KOPT-K1 (cell line): ENCODE measurements around the gene MAN2A2.
"Not testable (repeated sequence)": the region's sequence is repeated elsewhere in the genome, so short reads cannot be mapped to it uniquely, and the experiment has no call there.

ENCODE experiments used
- H3K27ac ChIP-seq: fragments of 200-600 bp; sonication (generic); 2 replicates; pipeline ENCODE4 v1.5.1; 2016; ENCODE audit warnings: antibody characterized with exemption, mild to moderate bottlenecking, low read depth, low read length; ENCODE audit not compliant: poor library complexity, severe bottlenecking
- H3K36me3 ChIP-seq: fragments of 200-600 bp; sonication (generic); 2 replicates; pipeline ENCODE4 v1.5.1; 2017; ENCODE audit warnings: antibody characterized with exemption, mild to moderate bottlenecking, low read length, moderate library complexity; ENCODE audit not compliant: insufficient read depth
- H3K9me3 ChIP-seq: fragments of 200-600 bp; sonication (generic); 2 replicates; pipeline ENCODE4 v1.5.1; 2017; ENCODE audit warnings: antibody characterized with exemption, low read length, mild to moderate bottlenecking; ENCODE audit not compliant: insufficient read depth, poor library complexity, severe bottlenecking

MAN2A2 gene

GRCh38 chr15:90886291-90886614, 16.8 kb upstream of the MAN2A2 start:
- H3K27ac ChIP-seq, result no peak overlapping the region
- no peaks in the 10 kb centered on the region for H3K9me3 ChIP-seq
- no peaks in the 10 kb centered on the region for H3K36me3 ChIP-seq

DNA sequence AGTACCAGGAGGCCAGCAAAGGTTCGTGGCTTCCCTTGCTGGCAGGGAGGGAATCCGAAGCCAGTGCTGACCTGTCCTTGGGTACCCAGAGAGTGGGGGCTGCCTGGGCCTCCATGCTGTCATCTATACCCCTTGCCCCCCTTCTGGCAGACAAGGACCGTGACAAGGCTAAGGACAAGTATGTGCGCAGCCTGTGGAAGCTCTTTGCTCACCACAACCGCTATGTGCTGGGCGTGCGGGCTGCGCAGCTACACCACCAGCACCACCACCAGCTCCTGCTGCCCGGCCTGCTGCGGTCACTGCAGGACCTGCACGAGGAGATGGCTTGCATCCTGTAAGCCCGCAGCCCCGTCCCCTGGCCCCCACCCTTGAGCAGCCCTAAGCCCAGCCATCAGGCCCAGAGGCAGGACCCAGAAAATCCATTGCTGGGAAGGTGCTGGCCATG, 16.0 kb upstream of the MAN2A2 start:
- Histone ChIP-seq H3K9me3 (no peaks in the 10 kb centered on the region), H3K36me3 (no peaks in the 10 kb centered on the region), H3K27ac (no peak overlapping the region)

DNA sequence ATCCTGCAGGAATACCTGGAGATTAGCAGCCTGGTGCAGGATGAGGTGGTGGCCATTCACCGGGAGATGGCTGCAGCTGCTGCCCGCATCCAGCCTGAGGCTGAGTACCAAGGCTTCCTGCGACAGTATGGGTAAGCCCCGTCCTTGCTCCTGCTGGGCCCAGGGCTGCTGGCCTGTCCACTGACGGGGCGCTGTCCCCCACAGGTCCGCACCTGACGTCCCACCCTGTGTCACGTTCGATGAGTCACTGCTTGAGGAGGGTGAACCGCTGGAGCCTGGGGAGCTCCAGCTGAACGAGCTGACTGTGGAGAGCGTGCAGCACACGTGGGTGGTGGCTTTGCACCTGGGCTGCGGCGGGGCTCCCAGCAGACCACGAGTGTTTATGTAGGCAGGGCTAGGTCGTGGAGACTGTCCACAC, 13.8 kb upstream of the MAN2A2 start:
- H3K36me3 ChIP-seq, result no peaks in the 10 kb centered on the region
- no peak overlapping the region for H3K27ac ChIP-seq
- H3K9me3 ChIP-seq, result no peaks in the 10 kb centered on the region

GRCh38 chr15:90889736-90890456, 13.2 kb upstream of the MAN2A2 start:
- Histone ChIP-seq H3K27ac (no peak overlapping the region), H3K9me3 (no peaks in the 10 kb centered on the region), H3K36me3 (no peaks in the 10 kb centered on the region)

DNA sequence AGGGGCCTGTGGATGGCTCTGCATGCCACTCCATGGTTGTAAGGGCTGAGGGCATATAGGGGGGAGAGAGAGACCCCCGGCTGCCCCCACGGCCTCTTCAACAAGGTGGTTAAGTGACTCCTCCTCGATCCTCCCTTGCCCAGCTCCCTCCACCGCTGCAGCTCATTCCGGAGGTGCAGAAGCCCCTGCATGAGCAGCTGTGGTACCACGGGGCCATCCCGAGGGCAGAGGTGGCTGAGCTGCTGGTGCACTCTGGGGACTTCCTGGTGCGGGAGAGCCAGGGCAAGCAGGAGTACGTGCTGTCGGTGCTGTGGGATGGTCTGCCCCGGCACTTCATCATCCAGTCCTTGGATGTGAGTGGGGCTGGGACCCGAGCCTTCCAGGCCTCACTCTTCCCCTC, 12.3 kb upstream of the MAN2A2 start:
- Histone ChIP-seq H3K27ac (no peak overlapping the region), H3K9me3 (no peaks in the 10 kb centered on the region), H3K36me3 (no peaks in the 10 kb centered on the region)

DNA sequence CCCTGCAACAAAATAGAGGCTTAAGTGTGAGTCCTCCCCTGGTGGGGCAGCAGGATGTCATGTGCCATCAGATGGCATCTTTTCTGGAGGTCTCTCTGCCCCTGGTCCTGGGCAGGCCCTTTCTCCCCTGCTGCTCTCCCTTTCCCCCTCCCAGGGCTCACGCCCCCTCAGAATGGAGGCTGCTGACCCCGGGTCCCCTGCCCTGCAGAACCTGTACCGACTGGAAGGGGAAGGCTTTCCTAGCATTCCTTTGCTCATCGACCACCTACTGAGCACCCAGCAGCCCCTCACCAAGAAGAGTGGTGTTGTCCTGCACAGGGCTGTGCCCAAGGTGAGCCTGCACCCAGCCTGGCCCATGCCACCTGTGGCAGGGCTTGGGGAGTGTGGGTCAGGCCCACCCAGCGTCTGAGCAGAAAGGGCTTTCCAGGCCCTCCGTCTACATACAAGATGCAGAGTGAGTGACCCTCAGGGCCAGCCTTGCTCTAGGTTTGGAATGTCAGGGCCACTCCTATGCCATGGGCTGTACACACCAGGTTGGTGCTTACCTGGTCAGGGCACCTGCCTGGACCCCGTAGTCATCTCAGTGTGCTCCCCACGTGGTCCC, 11.7 kb upstream of the MAN2A2 start:
- Histone ChIP-seq H3K36me3 (no peaks in the 10 kb centered on the region), H3K27ac (no peak overlapping the region), H3K9me3 (no peaks in the 10 kb centered on the region)

GRCh38 chr15:90892023-90892422, 11.1 kb upstream of the MAN2A2 start:
- no peaks in the 10 kb centered on the region for H3K36me3 ChIP-seq
- H3K9me3 ChIP-seq, result no peaks in the 10 kb centered on the region
- H3K27ac ChIP-seq, result no peak overlapping the region

DNA sequence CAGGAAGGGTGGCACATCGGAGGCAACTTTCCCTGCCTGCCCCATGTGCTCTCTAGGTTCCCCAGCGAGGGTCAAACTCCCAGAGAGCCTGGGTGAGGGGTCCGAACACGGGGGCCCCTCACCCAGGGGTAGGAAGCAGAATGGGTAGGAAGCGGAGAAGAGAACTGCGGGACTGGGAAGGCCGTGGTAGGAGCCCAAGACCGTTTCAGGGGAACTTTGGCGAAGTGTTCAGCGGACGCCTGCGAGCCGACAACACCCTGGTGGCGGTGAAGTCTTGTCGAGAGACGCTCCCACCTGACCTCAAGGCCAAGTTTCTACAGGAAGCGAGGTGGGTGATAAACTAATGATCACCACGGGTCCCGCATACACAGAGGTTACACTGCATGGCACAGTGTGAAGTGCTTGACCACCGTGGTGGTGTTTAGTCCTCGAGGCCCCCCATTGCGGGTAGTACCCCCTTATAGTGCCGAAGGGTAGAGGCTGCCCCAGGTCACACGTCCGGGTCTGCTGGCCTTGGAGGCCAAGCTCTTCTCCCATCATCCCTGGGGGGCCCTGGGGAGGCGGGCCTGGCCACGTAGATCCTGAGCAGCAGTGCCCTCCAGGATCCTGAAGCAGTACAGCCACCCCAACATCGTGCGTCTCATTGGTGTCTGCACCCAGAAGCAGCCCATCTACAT, 10.5 kb upstream of the MAN2A2 start:
- H3K9me3 ChIP-seq, result no peaks in the 10 kb centered on the region
- H3K27ac ChIP-seq, result no peak overlapping the region
- H3K36me3 ChIP-seq, result no peaks in the 10 kb centered on the region

DNA sequence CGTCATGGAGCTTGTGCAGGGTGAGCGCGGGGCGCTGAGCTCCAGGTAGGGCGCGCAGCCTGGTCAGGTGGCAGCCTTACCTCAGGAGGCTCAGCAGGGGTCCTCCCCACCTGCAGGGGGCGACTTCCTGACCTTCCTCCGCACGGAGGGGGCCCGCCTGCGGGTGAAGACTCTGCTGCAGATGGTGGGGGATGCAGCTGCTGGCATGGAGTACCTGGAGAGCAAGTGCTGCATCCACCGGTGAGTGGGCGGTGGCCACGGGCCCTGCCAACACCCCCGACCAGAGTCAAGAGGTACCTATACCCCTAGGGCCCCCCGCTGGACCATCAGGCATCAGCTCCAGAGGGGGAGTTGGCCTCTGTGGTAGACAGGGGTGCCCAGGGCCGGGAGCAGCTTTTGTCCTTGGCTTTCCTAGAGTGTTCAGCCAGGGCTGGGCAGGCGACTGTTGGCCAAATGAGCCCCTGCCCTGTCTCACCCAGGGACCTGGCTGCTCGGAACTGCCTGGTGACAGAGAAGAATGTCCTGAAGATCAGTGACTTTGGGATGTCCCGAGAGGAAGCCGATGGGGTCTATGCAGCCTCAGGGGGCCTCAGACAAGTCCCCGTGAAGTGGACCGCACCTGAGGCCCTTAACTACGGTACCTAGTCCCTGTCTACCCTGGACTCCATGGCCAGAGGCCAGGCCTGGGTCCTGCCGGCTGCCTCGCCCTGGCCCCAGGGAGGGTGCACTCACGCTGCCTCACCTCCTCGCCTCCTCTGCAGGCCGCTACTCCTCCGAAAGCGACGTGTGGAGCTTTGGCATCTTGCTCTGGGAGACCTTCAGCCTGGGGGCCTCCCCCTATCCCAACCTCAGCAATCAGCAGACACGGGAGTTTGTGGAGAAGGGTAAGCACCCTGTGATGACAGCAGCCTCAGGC, 9.7 kb upstream of the MAN2A2 start:
- peak overlapping the region; percentile 9 for H3K27ac ChIP-seq
- H3K36me3 ChIP-seq, result no peaks in the 10 kb centered on the region
- no peaks in the 10 kb centered on the region for H3K9me3 ChIP-seq

- Histone ChIP-seq H3K36me3 (no peaks in the 10 kb centered on the region), H3K27ac (no peak overlapping the region), H3K9me3 (no peaks in the 10 kb centered on the region)
These were observed 7.5 kb upstream of the MAN2A2 start for GRCh38 chr15:90895571-90896117.

DNA sequence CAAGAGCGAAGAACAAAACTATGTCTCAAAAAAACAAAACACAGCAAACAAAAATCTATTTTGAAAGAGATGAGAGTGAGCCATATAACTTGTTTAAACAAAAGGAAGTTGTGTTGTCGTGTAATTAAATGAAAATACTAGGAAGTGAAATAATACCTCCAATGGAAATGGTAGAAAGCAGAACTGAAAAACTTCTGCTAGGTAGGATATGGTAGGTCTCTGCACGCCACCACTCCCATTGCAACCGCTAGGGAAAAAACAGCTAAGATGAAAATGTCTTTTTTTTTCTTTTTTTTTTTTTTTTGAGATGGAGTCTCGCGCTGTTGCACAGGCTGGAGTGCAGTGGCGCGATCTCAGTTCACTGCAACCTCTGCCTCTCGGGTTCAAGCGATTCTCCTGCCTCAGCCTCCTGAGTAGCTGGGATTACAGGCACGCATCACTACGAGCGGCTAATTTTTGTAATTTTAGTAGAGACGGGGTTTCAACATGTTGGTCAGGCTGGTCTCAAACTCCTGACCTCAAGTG, 5.9 kb upstream of the MAN2A2 start:
- not testable (repeated sequence) for H3K27ac ChIP-seq, H3K9me3 ChIP-seq, H3K36me3 ChIP-seq

GRCh38 chr15:90901175-90902039, 1.7 kb upstream of the MAN2A2 start:
- Histone ChIP-seq H3K9me3 (no peaks in the 10 kb centered on the region), H3K27ac (no peak overlapping the region), H3K36me3 (peaks cover 18% of the 10 kb centered on the region)

DNA sequence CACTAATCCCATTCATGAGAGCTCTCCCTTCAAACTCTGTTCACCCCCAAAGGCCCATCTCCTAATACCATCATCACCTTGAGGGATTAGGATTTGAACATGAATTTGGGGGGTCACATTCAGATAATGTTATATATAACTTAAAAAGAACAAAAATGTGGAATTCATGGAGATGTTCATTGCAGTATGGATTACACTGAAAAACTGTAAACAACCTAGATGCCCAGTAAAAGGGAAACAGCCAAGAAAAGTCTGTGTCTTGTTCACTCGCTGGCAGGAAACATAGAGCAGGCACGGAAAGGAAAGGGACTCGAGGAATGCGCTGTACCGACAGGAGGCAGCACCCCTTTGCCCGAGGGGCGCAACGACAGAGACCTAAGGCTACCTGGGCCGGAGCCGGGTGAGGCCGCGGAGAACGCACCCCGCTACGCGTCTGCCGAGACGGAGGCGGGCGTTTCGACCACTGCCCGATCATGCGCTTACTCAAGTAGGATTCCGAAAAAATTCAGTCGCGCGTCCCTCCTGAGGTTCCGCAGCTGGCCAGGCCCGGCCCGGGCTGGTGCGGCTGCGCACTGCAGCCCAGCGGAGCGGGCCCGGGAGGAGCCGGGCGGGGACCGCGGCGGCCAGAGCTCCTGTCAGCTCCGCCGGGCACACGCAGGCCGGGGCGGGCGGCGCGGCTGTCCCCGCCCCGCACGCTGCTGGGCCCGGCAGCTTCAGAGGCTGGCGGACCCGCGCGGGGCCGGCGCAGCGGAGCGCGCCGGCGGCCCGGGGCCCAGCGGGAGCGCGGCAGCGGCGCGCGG, 862 bp upstream of the MAN2A2 start:
- Histone ChIP-seq H3K9me3 (no peaks in the 10 kb centered on the region), H3K27ac (peak overlapping the region; percentile 67), H3K36me3 (peaks cover 27% of the 10 kb centered on the region)
